HL-60 (cell line): ENCODE data around the gene KIZ.

Experiments used
- GABPA ChIP-seq: IDR thresholded peaks from 2 replicates; pipeline ENCODE4 v1.6.1; 2012; ENCODE audit warnings: low read depth
- TF ChIP-seq, protein P1 (sequence below): IDR thresholded peaks from one replicate; pipeline ENCODE4 v1.5.1; 2011; ENCODE audit warnings: low read length, control low read depth, inconsistent platforms; ENCODE audit not compliant: insufficient read depth

DNA sequence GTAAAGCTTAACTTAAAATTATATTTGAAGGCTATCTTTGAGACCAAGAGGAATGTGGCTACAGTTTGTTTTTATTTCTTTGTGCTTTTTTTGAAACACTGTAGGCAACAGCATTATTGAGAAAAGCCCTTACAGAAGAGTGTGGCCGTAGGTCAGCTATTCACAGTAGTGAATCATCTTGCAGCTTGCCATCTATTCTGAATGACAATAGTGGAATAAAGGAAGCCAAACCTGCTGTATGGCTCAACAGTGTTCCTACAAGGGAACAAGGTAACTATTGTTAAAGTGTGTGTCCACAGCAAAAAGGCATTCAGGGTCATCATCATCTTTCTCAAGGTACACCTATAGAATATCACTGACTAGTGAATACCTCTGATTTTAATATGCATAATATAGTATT lies 88.5 kb downstream of the KIZ start:
- TF ChIP-seq, protein P1, sequence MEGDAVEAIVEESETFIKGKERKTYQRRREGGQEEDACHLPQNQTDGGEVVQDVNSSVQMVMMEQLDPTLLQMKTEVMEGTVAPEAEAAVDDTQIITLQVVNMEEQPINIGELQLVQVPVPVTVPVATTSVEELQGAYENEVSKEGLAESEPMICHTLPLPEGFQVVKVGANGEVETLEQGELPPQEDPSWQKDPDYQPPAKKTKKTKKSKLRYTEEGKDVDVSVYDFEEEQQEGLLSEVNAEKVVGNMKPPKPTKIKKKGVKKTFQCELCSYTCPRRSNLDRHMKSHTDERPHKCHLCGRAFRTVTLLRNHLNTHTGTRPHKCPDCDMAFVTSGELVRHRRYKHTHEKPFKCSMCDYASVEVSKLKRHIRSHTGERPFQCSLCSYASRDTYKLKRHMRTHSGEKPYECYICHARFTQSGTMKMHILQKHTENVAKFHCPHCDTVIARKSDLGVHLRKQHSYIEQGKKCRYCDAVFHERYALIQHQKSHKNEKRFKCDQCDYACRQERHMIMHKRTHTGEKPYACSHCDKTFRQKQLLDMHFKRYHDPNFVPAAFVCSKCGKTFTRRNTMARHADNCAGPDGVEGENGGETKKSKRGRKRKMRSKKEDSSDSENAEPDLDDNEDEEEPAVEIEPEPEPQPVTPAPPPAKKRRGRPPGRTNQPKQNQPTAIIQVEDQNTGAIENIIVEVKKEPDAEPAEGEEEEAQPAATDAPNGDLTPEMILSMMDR, result no peak
- no peak for TF ChIP-seq GABPA
